HepG2 (cell line): ENCODE results near the gene METTL27. TPM values are rescaled to one million over a fixed set of nuclear protein-coding genes. Genes with fewer than 3 reads are reported as not detected.

ENCODE experiments used
- AKAP8 ChIP-seq: sonication (generic); formaldehyde crosslinking; IDR thresholded peaks from 2 replicates; pipeline ENCODE4 v1.5.1; 2020; ENCODE audit warnings: mild to moderate bottlenecking, missing genetic modification reagents
- CENPT ChIP-seq: sonication (generic); formaldehyde crosslinking; IDR thresholded peaks from 2 replicates; pipeline ENCODE4 v1.8.0; 2022; ENCODE audit warnings: low read depth, mild to moderate bottlenecking, moderate library complexity, missing genetic modification reagents
- FOXC1 ChIP-seq: sonication (generic); formaldehyde crosslinking; IDR thresholded peaks from 2 replicates; pipeline ENCODE4 v1.8.0; 2022; ENCODE audit warnings: mild to moderate bottlenecking, missing genetic modification reagents, borderline replicate concordance
- GFI1 ChIP-seq: sonication (generic); formaldehyde crosslinking; IDR thresholded peaks from 2 replicates; pipeline ENCODE4 v1.5.0; 2020; ENCODE audit warnings: missing genetic modification reagents, mild to moderate bottlenecking, borderline replicate concordance
- IRF2 ChIP-seq: IDR thresholded peaks from 2 replicates; pipeline ENCODE4 v1.6.1; 2018; ENCODE audit warnings: missing genetic modification reagents, missing compliant biosample characterization
- KDM1A ChIP-seq: IDR thresholded peaks from 2 replicates; pipeline ENCODE4 v1.6.1; 2016; ENCODE audit warnings: missing compliant biosample characterization
- KDM2A ChIP-seq: sonication (generic); formaldehyde crosslinking; IDR thresholded peaks from 2 replicates; pipeline ENCODE4 v1.4.0; 2020; ENCODE audit warnings: low read depth, missing genetic modification reagents, borderline replicate concordance
- NCOR1 ChIP-seq: fragments of 200-600 bp; sonication (generic); IDR thresholded peaks from 2 replicates; pipeline ENCODE4 v1.7.0; 2017; ENCODE audit warnings: antibody characterized with exemption, low read length, borderline replicate concordance
- RBAK ChIP-seq: sonication (generic); formaldehyde crosslinking; IDR thresholded peaks from 2 replicates; pipeline ENCODE4 v1.5.1; 2020; ENCODE audit warnings: mild to moderate bottlenecking, missing genetic modification reagents
- SPEN ChIP-seq: sonication (generic); formaldehyde crosslinking; IDR thresholded peaks from 2 replicates; pipeline ENCODE4 v1.5.1; 2020; ENCODE audit warnings: low read depth, mild to moderate bottlenecking, missing genetic modification reagents
- TOPORS ChIP-seq: sonication (generic); formaldehyde crosslinking; IDR thresholded peaks from 2 replicates; pipeline ENCODE4 v1.8.0; 2023; ENCODE audit warnings: mild to moderate bottlenecking, missing genetic modification reagents
- ZNF331 ChIP-seq: sonication (generic); formaldehyde crosslinking; IDR thresholded peaks from 2 replicates; pipeline ENCODE4 v1.4.0; 2020; ENCODE audit warnings: missing genetic modification reagents
- ZNF841 ChIP-seq: sonication (generic); formaldehyde crosslinking; IDR thresholded peaks from 2 replicates; pipeline ENCODE4 v1.8.1; 2023; ENCODE audit warnings: missing genetic modification reagents, borderline replicate concordance
- polyA plus RNA-seq, 8 experiments: library from polyadenylated mRNA; depleted of rRNA in 3 of 8; stranded (reverse) in 7 of 8; unstranded in 1 of 8; fragments of >200 nt; fragmentation: Illumina TruSeq in 4 of 8; extraction: Trizol in 4 of 8; gene quantifications; 2 replicates each; pipeline versions ENCODE4 v1.2.1 to v1.2.3, GENCODE V29; 2011 to 2016; ENCODE audit warnings: low read depth in 4 of 8, missing spikeins in 1 of 8, mixed read lengths in 1 of 8; ENCODE audit not compliant: insufficient read depth in 1 of 8
- total RNA-seq, 5 experiments: library from RNA; depleted of rRNA; stranded (reverse); fragments of >200 nt; fragmentation: Illumina TruSeq; extraction: Trizol; gene quantifications; 2 replicates each; pipeline ENCODE4 v1.2.3, GENCODE V29; 2016; ENCODE audit warnings: low read depth in 1 of 5
- TF ChIP-seq, protein P1 (sequence below): IDR thresholded peaks from 2 replicates; pipeline ENCODE4 v1.4.0; 2020; ENCODE audit warnings: mild to moderate bottlenecking, missing genetic modification reagents
- TF ChIP-seq, protein P2 (sequence below): sonication (generic); formaldehyde crosslinking; IDR thresholded peaks from 2 replicates; pipeline ENCODE4 v1.8.0; 2022; ENCODE audit warnings: mild to moderate bottlenecking, missing genetic modification reagents; ENCODE audit not compliant: insufficient replicate concordance
- TF ChIP-seq, protein P3 (sequence below): sonication (generic); formaldehyde crosslinking; IDR thresholded peaks from 2 replicates; pipeline ENCODE4 v1.5.1; 2020; ENCODE audit warnings: missing genetic modification reagents, mild to moderate bottlenecking, borderline replicate concordance
- TF ChIP-seq, protein P4 (sequence below), 2 experiments: sonication (generic) in 1 of 2; formaldehyde crosslinking in 1 of 2; IDR thresholded peaks; 2 replicates each; pipeline versions ENCODE4 v1.4.0 to v1.6.1; 2016 to 2020; ENCODE audit warnings: borderline replicate concordance in 1 of 2, low read depth in 1 of 2, mild to moderate bottlenecking in 1 of 2, missing genetic modification reagents in 1 of 2

METTL27 gene
- total and polyA plus RNA-seq, 2 of the 13 experiments (the other 11 are each of a cell fraction or from before 2014, with no cell fraction given) = 2.0 to 3.0 TPM

DNA sequence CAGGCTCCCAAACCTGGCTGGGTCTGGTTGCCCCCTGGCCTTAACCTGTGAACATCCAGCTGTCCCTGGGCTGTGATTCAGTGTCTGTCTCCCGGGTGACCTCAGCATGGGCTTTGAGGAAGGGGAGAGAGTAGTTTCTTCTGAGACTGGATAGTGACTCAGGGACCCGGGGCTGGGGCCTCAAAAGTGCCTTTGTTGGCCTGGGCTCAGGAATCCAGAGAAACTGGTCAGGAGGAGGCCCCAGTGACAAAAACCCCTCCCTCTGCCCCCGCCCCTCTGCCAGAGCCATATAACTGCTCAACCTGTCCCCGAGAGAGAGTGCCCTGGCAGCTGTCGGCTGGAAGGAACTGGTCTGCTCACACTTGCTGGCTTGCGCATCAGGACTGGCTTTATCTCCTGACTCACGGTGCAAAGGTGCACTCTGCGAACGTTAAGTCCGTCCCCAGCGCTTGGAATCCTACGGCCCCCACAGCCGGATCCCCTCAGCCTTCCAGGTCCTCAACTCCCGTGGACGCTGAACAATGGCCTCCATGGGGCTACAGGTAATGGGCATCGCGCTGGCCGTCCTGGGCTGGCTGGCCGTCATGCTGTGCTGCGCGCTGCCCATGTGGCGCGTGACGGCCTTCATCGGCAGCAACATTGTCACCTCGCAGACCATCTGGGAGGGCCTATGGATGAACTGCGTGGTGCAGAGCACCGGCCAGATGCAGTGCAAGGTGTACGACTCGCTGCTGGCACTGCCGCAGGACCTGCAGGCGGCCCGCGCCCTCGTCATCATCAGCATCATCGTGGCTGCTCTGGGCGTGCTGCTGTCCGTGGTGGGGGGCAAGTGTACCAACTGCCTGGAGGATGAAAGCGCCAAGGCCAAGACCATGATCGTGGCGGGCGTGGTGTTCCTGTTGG lies 11.4 kb downstream of the METTL27 start, which contains the start of gene CLDN4 (continued):
- TF ChIP-seq, protein P1, sequence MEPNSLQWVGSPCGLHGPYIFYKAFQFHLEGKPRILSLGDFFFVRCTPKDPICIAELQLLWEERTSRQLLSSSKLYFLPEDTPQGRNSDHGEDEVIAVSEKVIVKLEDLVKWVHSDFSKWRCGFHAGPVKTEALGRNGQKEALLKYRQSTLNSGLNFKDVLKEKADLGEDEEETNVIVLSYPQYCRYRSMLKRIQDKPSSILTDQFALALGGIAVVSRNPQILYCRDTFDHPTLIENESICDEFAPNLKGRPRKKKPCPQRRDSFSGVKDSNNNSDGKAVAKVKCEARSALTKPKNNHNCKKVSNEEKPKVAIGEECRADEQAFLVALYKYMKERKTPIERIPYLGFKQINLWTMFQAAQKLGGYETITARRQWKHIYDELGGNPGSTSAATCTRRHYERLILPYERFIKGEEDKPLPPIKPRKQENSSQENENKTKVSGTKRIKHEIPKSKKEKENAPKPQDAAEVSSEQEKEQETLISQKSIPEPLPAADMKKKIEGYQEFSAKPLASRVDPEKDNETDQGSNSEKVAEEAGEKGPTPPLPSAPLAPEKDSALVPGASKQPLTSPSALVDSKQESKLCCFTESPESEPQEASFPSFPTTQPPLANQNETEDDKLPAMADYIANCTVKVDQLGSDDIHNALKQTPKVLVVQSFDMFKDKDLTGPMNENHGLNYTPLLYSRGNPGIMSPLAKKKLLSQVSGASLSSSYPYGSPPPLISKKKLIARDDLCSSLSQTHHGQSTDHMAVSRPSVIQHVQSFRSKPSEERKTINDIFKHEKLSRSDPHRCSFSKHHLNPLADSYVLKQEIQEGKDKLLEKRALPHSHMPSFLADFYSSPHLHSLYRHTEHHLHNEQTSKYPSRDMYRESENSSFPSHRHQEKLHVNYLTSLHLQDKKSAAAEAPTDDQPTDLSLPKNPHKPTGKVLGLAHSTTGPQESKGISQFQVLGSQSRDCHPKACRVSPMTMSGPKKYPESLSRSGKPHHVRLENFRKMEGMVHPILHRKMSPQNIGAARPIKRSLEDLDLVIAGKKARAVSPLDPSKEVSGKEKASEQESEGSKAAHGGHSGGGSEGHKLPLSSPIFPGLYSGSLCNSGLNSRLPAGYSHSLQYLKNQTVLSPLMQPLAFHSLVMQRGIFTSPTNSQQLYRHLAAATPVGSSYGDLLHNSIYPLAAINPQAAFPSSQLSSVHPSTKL (CRISPR knock-in tag) = no peak; the same call in 1 of the 2 replicates
- TF ChIP-seq AKAP8 (0 out of 2 replicates have a peak, but pooled peaks have one; percentile 22), KDM2A (CRISPR knock-in tag) (peak; percentile 48), SPEN (CRISPR knock-in tag) (no peak), ZNF331 (CRISPR knock-in tag) (peak; percentile 18; the same call in 1 of the 2 replicates), CENPT (CRISPR knock-in tag) (peak; percentile 50), KDM1A (CRISPR knock-in tag) (no peak), FOXC1 (CRISPR knock-in tag) (no peak), TOPORS (CRISPR knock-in tag) (no peak), NCOR1 (no peak), IRF2 (CRISPR knock-in tag) (no peak), ZNF841 (CRISPR knock-in tag) (no peak), GFI1 (CRISPR knock-in tag) (no peak), RBAK (no peak)
- TF ChIP-seq, protein P2, sequence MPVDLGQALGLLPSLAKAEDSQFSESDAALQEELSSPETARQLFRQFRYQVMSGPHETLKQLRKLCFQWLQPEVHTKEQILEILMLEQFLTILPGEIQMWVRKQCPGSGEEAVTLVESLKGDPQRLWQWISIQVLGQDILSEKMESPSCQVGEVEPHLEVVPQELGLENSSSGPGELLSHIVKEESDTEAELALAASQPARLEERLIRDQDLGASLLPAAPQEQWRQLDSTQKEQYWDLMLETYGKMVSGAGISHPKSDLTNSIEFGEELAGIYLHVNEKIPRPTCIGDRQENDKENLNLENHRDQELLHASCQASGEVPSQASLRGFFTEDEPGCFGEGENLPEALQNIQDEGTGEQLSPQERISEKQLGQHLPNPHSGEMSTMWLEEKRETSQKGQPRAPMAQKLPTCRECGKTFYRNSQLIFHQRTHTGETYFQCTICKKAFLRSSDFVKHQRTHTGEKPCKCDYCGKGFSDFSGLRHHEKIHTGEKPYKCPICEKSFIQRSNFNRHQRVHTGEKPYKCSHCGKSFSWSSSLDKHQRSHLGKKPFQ (CRISPR knock-in tag) = no peak
- TF ChIP-seq, protein P3, sequence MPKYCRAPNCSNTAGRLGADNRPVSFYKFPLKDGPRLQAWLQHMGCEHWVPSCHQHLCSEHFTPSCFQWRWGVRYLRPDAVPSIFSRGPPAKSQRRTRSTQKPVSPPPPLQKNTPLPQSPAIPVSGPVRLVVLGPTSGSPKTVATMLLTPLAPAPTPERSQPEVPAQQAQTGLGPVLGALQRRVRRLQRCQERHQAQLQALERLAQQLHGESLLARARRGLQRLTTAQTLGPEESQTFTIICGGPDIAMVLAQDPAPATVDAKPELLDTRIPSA = no peak
- TF ChIP-seq, protein P4, sequence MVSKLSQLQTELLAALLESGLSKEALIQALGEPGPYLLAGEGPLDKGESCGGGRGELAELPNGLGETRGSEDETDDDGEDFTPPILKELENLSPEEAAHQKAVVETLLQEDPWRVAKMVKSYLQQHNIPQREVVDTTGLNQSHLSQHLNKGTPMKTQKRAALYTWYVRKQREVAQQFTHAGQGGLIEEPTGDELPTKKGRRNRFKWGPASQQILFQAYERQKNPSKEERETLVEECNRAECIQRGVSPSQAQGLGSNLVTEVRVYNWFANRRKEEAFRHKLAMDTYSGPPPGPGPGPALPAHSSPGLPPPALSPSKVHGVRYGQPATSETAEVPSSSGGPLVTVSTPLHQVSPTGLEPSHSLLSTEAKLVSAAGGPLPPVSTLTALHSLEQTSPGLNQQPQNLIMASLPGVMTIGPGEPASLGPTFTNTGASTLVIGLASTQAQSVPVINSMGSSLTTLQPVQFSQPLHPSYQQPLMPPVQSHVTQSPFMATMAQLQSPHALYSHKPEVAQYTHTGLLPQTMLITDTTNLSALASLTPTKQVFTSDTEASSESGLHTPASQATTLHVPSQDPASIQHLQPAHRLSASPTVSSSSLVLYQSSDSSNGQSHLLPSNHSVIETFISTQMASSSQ (IDR thresholded peaks at IDR 0.05; ENCODE audit: low read depth) = no peak
- TF ChIP-seq, protein P4 (CRISPR knock-in tag; IDR thresholded peaks at IDR 0.05; ENCODE audit: borderline replicate concordance) = 0 out of 2 replicates have a peak, but pooled peaks have one; percentile 13
